ENCODE measurements around the gene RIPK1.

DNA sequence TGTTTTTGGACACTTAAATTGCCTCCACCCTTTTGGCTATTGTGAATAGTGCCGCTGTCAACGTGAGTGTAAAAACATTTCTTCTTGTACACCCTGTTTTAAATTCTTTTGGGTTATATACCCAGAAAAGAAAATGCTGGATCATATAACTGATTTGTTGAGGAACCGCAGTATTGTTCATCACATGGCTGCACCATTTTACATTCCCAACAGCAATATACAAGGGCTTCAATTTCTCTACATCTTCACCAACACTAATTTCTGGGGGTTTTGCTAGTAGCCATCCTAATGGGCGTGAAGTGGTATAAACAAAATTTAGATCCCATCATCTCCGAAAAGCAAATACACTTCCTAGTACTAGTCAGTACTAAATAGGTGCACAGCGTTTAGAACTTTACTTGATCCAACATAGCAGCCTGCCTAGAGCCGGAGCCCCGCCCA is 49.6 kb downstream of the RIPK1 start:
- TF ChIP-seq, protein P1, sequence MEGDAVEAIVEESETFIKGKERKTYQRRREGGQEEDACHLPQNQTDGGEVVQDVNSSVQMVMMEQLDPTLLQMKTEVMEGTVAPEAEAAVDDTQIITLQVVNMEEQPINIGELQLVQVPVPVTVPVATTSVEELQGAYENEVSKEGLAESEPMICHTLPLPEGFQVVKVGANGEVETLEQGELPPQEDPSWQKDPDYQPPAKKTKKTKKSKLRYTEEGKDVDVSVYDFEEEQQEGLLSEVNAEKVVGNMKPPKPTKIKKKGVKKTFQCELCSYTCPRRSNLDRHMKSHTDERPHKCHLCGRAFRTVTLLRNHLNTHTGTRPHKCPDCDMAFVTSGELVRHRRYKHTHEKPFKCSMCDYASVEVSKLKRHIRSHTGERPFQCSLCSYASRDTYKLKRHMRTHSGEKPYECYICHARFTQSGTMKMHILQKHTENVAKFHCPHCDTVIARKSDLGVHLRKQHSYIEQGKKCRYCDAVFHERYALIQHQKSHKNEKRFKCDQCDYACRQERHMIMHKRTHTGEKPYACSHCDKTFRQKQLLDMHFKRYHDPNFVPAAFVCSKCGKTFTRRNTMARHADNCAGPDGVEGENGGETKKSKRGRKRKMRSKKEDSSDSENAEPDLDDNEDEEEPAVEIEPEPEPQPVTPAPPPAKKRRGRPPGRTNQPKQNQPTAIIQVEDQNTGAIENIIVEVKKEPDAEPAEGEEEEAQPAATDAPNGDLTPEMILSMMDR (IDR thresholded peaks at IDR 0.05; ENCODE audit: insufficient read depth, low read length, poor library complexity, severe bottlenecking) = no peak
- TF ChIP-seq EZH2phosphoT487 (conservative IDR thresholded peaks at IDR 0.05; ENCODE audit: low read length) = no peak

Data from SU-DHL-6 (cell line).